GM12878 (cell line): ENCODE measurements around the gene TGDS. TPM values are rescaled to one million over a fixed set of nuclear protein-coding genes. Genes with fewer than 3 reads are reported as not detected.

Source experiments
- ATAC-seq: fragments of 200-7000 bp; cut with Tn5 transposase; 3 replicates; pipeline ENCODE4 v1.9.1; 2020; ENCODE audit warnings: mild to moderate bottlenecking, moderate library complexity
- BruUV-seq: library from RNA; stranded (reverse); fragments of 400-500 nt; replicated peaks from 2 replicates; lab custom pipeline; 2021; lab: Mats Ljungman, UMichigan
- CTCF ChIA-PET: fragments of 300-600 bp; sonication (Branson Sonifier 250); formaldehyde crosslinking; extraction: SDS; loops from one replicate; lab custom pipeline; 2021; ENCODE audit warnings: inconsistent platforms; lab: Yijun Ruan, JAX
- POLR2A ChIA-PET: fragments of 350-600 bp; formaldehyde crosslinking; extraction: SDS; loops from one replicate; lab custom pipeline; 2021; ENCODE audit warnings: inconsistent platforms; lab: Charles Lee
- RAD21 ChIA-PET: fragments of 300-600 bp; sonication (Branson Sonifier 250); formaldehyde crosslinking; loops from one replicate; lab custom pipeline; 2023; ENCODE audit warnings: antibody characterized with exemption; ENCODE audit not compliant: unreplicated experiment; lab: Charles Lee
- SMC1A ChIA-PET: fragments of 300-600 bp; sonication (Branson Sonifier 250); formaldehyde crosslinking; loops from one replicate; lab custom pipeline; 2023; ENCODE audit not compliant: unreplicated experiment, uncharacterized antibody; lab: Charles Lee
- DNase-seq: peaks from one replicate; pipeline ENCODE4 v3.0.0-alpha.2; 2011; ENCODE audit warnings: low read depth, low spot score
- FAIRE-seq: peaks from 3 replicates; lab custom pipeline; 2011; peaks lifted over from hg19 to GRCh38; lab: Jason Lieb, UNC
- H2AFZ ChIP-seq: 2 replicates; pipeline ENCODE4 v1.6.0; 2011; ENCODE audit warnings: low read depth, low read length, control low read depth; ENCODE audit not compliant: control insufficient read depth
- H3K27ac ChIP-seq: 2 replicates; pipeline ENCODE4 v1.5.1; 2011; ENCODE audit warnings: control low read depth; ENCODE audit not compliant: control insufficient read depth, insufficient read depth
- H3K27me3 ChIP-seq, 2 experiments: replicated peaks in 1 of 2; 2 replicates each; pipeline versions ENCODE4 v1.6.0 to v1.6.1; 2011; ENCODE audit warnings: low read length in 1 of 2; ENCODE audit not compliant: control insufficient read depth in 2 of 2, insufficient read depth in 2 of 2
- H3K36me3 ChIP-seq, 2 experiments: 2 replicates each; pipeline ENCODE4 v1.5.1; 2011; ENCODE audit warnings: low read length in 1 of 2; ENCODE audit not compliant: control insufficient read depth in 2 of 2, insufficient read depth in 2 of 2
- H3K4me1 ChIP-seq: 2 replicates; pipeline ENCODE4 v1.6.1; 2011; ENCODE audit warnings: mild to moderate bottlenecking, low read length, moderate library complexity, mixed read lengths; ENCODE audit not compliant: control insufficient read depth, insufficient read depth
- H3K4me2 ChIP-seq: 2 replicates; pipeline ENCODE4 v1.6.0; 2011; ENCODE audit warnings: control low read depth; ENCODE audit not compliant: control insufficient read depth, insufficient read depth
- H3K4me3 ChIP-seq: fragments of 200-600 bp; sonication (generic); 2 replicates; pipeline ENCODE4 v1.5.1; 2016
- H3K79me2 ChIP-seq: 2 replicates; pipeline ENCODE4 v1.6.0; 2011; ENCODE audit warnings: low read length; ENCODE audit not compliant: control insufficient read depth, insufficient read depth
- H3K9ac ChIP-seq: 2 replicates; pipeline ENCODE4 v1.8.0; 2011; ENCODE audit warnings: low read length, control low read depth, mixed read lengths; ENCODE audit not compliant: control insufficient read depth, insufficient read depth
- H3K9me3 ChIP-seq: replicated peaks from 3 replicates; pipeline ENCODE4 v1.5.1; 2011; ENCODE audit warnings: mild to moderate bottlenecking, low read length; ENCODE audit not compliant: control insufficient read depth, insufficient read depth
- H4K20me1 ChIP-seq: 2 replicates; pipeline ENCODE4 v1.6.0; 2011; ENCODE audit not compliant: control insufficient read depth, insufficient read depth
- ATF7 ChIP-seq: fragments of 450-650 bp; IDR thresholded peaks from 2 replicates; pipeline ENCODE4 v1.6.1; 2016; ENCODE audit warnings: low read depth, mild to moderate bottlenecking
- CEBPB ChIP-seq, 2 experiments: fragments of 150-350 bp in 1 of 2; IDR thresholded peaks; 2 replicates each; pipeline ENCODE4 v1.6.1; 2012 to 2014; ENCODE audit warnings: low read depth in 2 of 2, low read length in 2 of 2, borderline replicate concordance in 1 of 2, inconsistent platforms in 1 of 2
- EED ChIP-seq: sonication (generic); IDR thresholded peaks from 2 replicates; pipeline ENCODE4 v1.6.1; 2016; ENCODE audit warnings: antibody characterized with exemption, low read depth
- ETV6 ChIP-seq, 2 experiments: fragments of 450-650 bp in 1 of 2; IDR thresholded peaks in 1 of 2; conservative IDR thresholded peaks in 1 of 2; 2 replicates each; pipeline ENCODE4 v1.6.1; 2014; ENCODE audit warnings: antibody characterized with exemption in 1 of 2, borderline replicate concordance in 1 of 2, low read depth in 1 of 2, mild to moderate bottlenecking in 1 of 2, moderate library complexity in 1 of 2
- GABPA ChIP-seq: IDR thresholded peaks from 2 replicates; pipeline ENCODE4 v1.6.1; 2014; ENCODE audit warnings: antibody characterized with exemption, low read depth, mild to moderate bottlenecking, inconsistent platforms
- IKZF1 ChIP-seq: fragments of 450-650 bp; conservative IDR thresholded peaks from 2 replicates; pipeline ENCODE4 v1.6.1; 2017; ENCODE audit warnings: antibody characterized with exemption, mild to moderate bottlenecking
- KLF5 ChIP-seq: fragments of 450-650 bp; IDR thresholded peaks from 2 replicates; pipeline ENCODE4 v1.6.1; 2014; ENCODE audit warnings: mild to moderate bottlenecking; ENCODE audit not compliant: partially characterized antibody
- MTA2 ChIP-seq: fragments of 450-650 bp; IDR thresholded peaks from 2 replicates; pipeline ENCODE4 v1.6.1; 2016; ENCODE audit warnings: low read depth, mild to moderate bottlenecking, moderate library complexity
- NFYB ChIP-seq: IDR thresholded peaks from 2 replicates; pipeline ENCODE4 v1.6.1; 2011; ENCODE audit warnings: low read depth, mild to moderate bottlenecking, low read length, improper control_type of control experiment, moderate library complexity; ENCODE audit not compliant: insufficient read depth
- RUNX3 ChIP-seq: IDR thresholded peaks from 2 replicates; pipeline ENCODE4 v1.6.1; 2012; ENCODE audit warnings: low read length, inconsistent platforms
- SREBF2 ChIP-seq: IDR thresholded peaks from 2 replicates; pipeline ENCODE4 v1.6.1; 2012; ENCODE audit warnings: mild to moderate bottlenecking, low read length
- TBL1XR1 ChIP-seq: IDR thresholded peaks from 2 replicates; pipeline ENCODE4 v1.6.1; 2012; ENCODE audit warnings: low read depth, low read length, improper control_type of control experiment
- WGBS: methylation state at CpG from one replicate; pipeline ENCODE4 v1.1.6; 2016; ENCODE audit warnings: low lambda C conversion rate; ENCODE audit not compliant: insufficient replicate concordance, insufficient coverage; ENCODE audit errors: missing lambda C conversion rate; 5-methylcytosine and 5-hydroxymethylcytosine counted together
- in situ Hi-C: fragments of 300-500 bp; cut with MboI; formaldehyde crosslinking; loops from 9 replicates; pipeline ENCODE4 v1.14.3; 2018; ENCODE audit warnings: mixed read lengths
- intact Hi-C: fragments of 100-400 bp; cut with micrococcal nuclease; formaldehyde crosslinking; loops from one replicate; pipeline ENCODE4 v1.14.2; 2022; ENCODE audit not compliant: unreplicated experiment
- polyA plus RNA-seq, 11 experiments: library from polyadenylated mRNA; depleted of rRNA in 4 of 11; unstranded in 6 of 11; stranded (reverse) in 5 of 11; fragments of >200 nt; fragmentation: Nextera tagmentation in 4 of 11; fragmentation: Illumina TruSeq in 1 of 11; extraction: Ambion mirVana in 4 of 11; extraction: Trizol in 1 of 11; gene quantifications; 1 replicate in 1 of 11; 2 replicates in 10 of 11; pipeline versions ENCODE4 v1.2.1 to v1.2.3, GENCODE V29; 2011 to 2016; ENCODE audit warnings: inconsistent platforms in 2 of 11, missing spikeins in 2 of 11, low read depth in 1 of 11
- total RNA-seq, 4 experiments: library from RNA; depleted of rRNA in 3 of 4; stranded (reverse); fragments of >200 nt in 3 of 4; fragmentation: Illumina TruSeq in 1 of 4; extraction: Trizol in 1 of 4; gene quantifications; 2 replicates each; pipeline versions ENCODE4 v1.2.1 to v1.2.3, GENCODE V29; 2013 to 2021
- TF ChIP-seq, protein P1 (sequence below): IDR thresholded peaks from 2 replicates; pipeline ENCODE4 v1.6.1; 2011; ENCODE audit warnings: low read depth, low read length, improper control_type of control experiment, borderline replicate concordance
- TF ChIP-seq, protein P2 (sequence below): IDR thresholded peaks from 2 replicates; pipeline ENCODE4 v1.6.1; 2012; ENCODE audit warnings: mild to moderate bottlenecking, low read depth, low read length
- TF ChIP-seq, protein P3 (sequence below): fragments of 450-650 bp; IDR thresholded peaks from 2 replicates; pipeline ENCODE4 v1.6.1; 2017; ENCODE audit warnings: mild to moderate bottlenecking, low read depth, inconsistent platforms; ENCODE audit not compliant: poor library complexity, severe bottlenecking

The TGDS gene
- total and polyA plus RNA-seq, 10 of the 15 experiments (the other 5 are each of a cell fraction or from before 2014, with no cell fraction given): 13.1 to 44.3 (median 23.8) TPM

DNA sequence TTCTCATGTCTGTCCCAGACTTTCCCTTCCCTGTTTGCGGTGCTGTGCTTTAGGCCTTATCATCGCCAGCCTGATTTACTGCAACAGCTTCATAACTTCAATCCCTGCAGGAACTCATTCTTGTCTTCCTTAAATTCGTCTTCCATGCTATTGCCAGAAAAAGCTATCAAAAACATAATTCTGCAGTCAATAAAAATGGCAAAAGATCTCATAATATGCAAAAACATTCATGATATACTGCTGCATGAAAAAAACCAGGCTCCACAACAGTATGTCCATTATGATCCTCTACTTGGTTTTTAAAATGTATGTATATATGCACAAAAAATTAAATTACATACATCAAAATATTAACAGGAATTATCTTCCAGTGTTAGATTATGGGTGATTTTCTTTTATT is 28.4 kb downstream of the TGDS start:
- ChIA-PET POLR2A (no interaction called here), RAD21 (interaction anchor here (1.3 kb wide), 1 partner anchor 11 kb away, joined by 4 read pairs; no protein-coding TSS in a partner anchor)
- no TSS peak for BruUV-seq

More for the DNA sequence above, 28.4 kb downstream of the TGDS start:
- Histone ChIP-seq H3K4me3 (no peak overlapping the region), H3K79me2 (no peaks in the 10 kb centered on the region), H3K4me2 (no peak overlapping the region), H4K20me1 (no peaks in the 10 kb centered on the region), H3K27ac (no peak overlapping the region), H3K9me3 (no peaks in the 10 kb centered on the region), H3K4me1 (no peaks in the 10 kb centered on the region), H3K9ac (no peak overlapping the region), H3K36me3 (peaks cover 5 to 10% of the 10 kb centered on the region in 2 experiments; a peak in 2 of 4 replicates), H2AFZ (no peak overlapping the region), H3K27me3 (no peaks in the 10 kb centered on the region)
- no peak for DNase-seq
- TF ChIP-seq, protein P1, sequence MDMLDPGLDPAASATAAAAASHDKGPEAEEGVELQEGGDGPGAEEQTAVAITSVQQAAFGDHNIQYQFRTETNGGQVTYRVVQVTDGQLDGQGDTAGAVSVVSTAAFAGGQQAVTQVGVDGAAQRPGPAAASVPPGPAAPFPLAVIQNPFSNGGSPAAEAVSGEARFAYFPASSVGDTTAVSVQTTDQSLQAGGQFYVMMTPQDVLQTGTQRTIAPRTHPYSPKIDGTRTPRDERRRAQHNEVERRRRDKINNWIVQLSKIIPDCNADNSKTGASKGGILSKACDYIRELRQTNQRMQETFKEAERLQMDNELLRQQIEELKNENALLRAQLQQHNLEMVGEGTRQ: no peak
- no peak for TF ChIP-seq KLF5
- TF ChIP-seq ATF7: no peak
- TF ChIP-seq NFYB: no peak
- TF ChIP-seq GABPA: no peak
- TF ChIP-seq RUNX3: no peak
- TF ChIP-seq, protein P2, sequence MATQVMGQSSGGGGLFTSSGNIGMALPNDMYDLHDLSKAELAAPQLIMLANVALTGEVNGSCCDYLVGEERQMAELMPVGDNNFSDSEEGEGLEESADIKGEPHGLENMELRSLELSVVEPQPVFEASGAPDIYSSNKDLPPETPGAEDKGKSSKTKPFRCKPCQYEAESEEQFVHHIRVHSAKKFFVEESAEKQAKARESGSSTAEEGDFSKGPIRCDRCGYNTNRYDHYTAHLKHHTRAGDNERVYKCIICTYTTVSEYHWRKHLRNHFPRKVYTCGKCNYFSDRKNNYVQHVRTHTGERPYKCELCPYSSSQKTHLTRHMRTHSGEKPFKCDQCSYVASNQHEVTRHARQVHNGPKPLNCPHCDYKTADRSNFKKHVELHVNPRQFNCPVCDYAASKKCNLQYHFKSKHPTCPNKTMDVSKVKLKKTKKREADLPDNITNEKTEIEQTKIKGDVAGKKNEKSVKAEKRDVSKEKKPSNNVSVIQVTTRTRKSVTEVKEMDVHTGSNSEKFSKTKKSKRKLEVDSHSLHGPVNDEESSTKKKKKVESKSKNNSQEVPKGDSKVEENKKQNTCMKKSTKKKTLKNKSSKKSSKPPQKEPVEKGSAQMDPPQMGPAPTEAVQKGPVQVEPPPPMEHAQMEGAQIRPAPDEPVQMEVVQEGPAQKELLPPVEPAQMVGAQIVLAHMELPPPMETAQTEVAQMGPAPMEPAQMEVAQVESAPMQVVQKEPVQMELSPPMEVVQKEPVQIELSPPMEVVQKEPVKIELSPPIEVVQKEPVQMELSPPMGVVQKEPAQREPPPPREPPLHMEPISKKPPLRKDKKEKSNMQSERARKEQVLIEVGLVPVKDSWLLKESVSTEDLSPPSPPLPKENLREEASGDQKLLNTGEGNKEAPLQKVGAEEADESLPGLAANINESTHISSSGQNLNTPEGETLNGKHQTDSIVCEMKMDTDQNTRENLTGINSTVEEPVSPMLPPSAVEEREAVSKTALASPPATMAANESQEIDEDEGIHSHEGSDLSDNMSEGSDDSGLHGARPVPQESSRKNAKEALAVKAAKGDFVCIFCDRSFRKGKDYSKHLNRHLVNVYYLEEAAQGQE: no peak
- TF ChIP-seq CEBPB (IDR thresholded peaks at IDR 0.05; ENCODE audit: borderline replicate concordance in 1 of 2, low read depth in 2 of 2, low read length in 2 of 2): no peak
- TF ChIP-seq IKZF1: no peak
- TF ChIP-seq EED: no peak
- TF ChIP-seq MTA2: no peak
- TF ChIP-seq TBL1XR1: no peak
- TF ChIP-seq, protein P3, sequence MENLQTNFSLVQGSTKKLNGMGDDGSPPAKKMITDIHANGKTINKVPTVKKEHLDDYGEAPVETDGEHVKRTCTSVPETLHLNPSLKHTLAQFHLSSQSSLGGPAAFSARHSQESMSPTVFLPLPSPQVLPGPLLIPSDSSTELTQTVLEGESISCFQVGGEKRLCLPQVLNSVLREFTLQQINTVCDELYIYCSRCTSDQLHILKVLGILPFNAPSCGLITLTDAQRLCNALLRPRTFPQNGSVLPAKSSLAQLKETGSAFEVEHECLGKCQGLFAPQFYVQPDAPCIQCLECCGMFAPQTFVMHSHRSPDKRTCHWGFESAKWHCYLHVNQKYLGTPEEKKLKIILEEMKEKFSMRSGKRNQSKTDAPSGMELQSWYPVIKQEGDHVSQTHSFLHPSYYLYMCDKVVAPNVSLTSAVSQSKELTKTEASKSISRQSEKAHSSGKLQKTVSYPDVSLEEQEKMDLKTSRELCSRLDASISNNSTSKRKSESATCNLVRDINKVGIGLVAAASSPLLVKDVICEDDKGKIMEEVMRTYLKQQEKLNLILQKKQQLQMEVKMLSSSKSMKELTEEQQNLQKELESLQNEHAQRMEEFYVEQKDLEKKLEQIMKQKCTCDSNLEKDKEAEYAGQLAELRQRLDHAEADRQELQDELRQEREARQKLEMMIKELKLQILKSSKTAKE: no peak
- no peak for TF ChIP-seq ETV6 (conservative IDR thresholded peaks at IDR 0.05 in 1 of 2, IDR thresholded peaks at IDR 0.05 in 1 of 2; ENCODE audit: borderline replicate concordance in 1 of 2, low read depth in 1 of 2)
- no peak for TF ChIP-seq SREBF2
- FAIRE-seq: no peak
- WGBS: 97% methylated on average over 3 of the region's 3 CpGs
- ATAC-seq: no peak
- ChIA-PET CTCF (no interaction called here), SMC1A (no interaction called here)
- in situ Hi-C loops (no loop called here), intact Hi-C loops (no loop called here)
